Stimulated activated CD8-positive, alpha-beta memory T cell treated with anti-CD3 and anti-CD28 coated beads, Interleukin-2, amount 100 ng/mL, for 48 hours (primary cell): Measurements from ENCODE around the gene MSH3.
"Not testable (repeated sequence)": the region's sequence is repeated elsewhere in the genome, so short reads cannot be mapped to it uniquely, and the experiment has no call there.

Experiments
- DNase-seq, 2 donors: peaks; one replicate each; pipeline ENCODE4 v3.0.0-alpha.2; 2020; ENCODE audit warnings: low read depth in 2 of 2

MSH3 gene

DNA sequence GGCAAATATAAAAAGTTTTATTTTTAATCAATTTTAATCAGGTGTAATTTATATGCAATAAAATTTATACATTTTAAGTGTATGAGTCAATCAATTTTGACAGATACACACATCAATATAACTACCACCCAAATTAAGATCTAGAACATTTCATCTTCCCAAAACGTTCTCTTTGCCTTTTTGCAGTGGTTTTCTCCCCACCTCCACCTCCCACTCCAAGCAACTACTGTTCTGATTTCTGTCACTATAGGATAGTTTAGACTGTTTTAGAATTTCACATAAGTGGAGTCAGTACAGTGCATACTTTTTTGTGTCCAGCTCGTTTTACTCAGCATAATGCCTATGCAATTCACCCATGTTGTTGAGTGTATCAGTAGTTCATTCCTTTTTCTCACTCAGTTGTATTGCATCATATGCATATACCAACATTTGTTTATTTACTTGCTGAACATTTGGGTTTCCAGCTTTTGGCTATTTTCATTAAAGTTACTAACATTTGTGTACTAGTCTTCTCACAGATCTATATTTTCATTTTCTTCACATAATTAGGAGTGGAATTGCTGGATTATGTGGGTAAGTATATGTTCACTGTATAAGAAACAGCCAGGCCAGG, 52.5 kb downstream of the MSH3 start:
- no peak for DNase-seq

DNA sequence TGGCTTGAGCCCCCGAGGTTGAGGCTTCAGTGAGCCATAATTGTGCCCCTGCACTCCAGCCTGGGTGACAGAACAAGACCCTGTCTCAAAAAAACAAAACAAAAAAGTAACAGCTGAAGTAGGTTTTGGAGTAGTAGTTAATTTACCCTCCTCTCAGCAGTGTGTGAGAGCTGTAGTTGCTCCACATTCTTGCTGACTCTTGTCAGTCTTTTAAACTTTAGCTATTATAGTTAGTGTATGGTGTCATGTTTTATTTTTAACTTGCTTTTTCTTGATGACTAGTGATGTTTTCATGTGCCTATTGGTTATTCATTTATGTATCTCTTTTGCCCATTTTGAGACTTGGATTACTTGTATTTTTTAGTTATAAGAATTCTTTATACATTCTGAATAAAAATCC, 53.2 kb downstream of the MSH3 start:
- DNase-seq: no peak

DNA sequence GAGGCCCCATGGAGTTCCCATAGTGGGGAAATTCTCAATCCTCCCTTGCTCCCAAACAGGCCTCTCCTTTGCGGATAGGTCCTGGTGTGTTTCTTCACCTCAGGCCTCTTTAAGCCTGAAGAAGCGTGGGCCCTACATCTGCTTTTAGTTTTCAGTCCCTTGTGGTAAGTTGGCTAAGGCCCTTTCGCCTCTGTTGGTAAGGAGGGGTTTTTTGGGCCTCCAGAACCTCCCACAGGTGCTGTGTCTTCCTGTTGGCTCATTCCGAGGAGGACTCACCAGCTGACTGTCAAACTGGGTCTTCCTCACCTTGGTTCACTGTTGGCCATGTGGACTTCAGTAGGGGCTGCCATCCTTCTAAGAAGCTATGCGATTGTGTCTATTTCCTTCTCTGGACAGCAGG, 56.8 kb downstream of the MSH3 start:
- DNase-seq: no peak

DNA sequence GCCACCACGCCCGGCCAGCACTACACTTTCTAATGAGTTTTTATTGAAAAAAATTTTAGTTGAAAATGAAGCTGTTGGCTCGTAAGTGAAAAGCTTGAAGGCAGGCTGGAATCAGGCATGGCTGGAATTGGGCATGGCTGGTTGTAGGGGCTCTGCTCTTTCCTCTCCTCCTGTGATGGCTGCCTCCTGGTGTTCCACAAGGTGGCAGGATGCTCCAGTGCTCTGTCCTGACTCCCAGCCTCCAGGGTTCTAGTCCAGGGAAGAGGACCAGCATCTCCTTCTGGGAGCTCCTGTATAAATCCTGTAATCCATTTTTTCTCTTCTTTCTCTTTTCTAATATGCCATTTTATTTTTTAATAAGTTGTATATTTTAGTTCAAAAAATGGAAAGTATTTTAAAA, 57.5 kb downstream of the MSH3 start:
- no peak for DNase-seq

DNA sequence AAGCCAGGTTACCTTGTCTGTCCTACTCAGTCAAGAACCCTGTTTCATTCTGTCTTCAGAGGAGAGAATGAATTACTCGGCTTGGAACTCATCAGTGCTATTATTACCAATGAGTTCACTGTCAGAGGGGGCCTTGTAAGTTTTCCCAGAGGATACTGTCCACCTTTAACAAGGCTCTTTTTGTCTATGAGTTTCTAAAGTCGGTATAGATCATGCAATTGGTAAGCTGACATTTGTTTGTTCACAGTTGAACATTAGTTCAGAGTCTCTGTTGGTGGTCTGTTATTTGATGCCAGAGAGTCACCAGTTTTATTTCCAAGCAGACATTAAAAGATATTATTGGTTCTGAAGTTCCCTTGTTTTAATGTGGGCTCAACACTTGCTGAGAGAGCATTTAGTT, 58.5 kb downstream of the MSH3 start:
- no peak for DNase-seq

DNA sequence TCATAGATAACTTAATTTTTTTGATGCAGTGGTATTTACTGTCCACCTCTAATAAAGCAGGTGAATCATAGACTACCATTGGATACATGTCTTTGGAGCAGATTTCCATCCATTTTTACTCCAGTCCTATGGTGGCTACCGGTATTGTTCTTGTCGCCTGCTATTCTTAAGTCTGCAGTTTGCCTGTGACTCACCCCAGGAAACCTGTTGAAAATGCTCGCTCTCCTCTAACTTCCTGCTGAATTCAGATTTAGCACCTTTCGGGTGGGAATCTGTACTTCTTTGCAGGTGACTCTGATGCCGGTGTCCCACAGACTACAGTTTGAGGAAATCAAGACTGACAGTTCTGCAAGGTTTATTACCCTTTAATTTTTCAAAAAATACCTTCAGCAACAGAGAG, 59.2 kb downstream of the MSH3 start:
- no peak for DNase-seq

DNA sequence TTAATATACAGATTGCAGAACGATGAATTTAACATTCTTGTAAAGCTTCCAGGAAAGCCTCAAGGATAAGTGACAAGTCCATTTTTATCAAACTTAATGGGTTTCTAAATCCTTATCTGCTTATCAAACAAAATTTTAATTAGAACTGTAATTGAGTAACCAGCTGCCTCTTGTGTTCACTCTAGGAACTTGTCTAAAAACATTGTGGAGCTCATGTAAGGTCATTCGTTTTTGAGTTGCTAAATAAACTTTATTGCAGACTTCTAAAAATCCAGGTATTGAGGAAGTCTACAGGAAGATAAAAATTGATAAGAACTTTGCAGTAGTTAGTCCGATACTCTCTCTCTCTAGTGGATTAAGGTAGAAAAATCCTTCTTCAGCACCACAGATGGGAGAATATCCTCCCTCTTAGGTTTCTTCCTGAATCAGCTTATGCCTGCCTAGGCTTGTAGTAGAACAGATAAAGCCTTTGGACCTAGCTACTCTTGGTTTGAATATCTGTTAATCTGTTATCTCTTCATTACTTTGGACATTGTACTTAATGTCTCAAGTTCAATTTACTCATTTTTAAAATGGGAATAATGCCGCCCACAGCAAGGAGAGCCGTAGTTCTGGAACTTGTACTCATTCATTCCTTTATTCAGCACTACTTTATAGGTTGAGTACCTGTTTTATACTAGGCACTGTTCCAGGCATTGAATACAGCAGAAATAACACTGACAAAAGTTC, 60.3 kb downstream of the MSH3 start:
- no peak for DNase-seq

DNA sequence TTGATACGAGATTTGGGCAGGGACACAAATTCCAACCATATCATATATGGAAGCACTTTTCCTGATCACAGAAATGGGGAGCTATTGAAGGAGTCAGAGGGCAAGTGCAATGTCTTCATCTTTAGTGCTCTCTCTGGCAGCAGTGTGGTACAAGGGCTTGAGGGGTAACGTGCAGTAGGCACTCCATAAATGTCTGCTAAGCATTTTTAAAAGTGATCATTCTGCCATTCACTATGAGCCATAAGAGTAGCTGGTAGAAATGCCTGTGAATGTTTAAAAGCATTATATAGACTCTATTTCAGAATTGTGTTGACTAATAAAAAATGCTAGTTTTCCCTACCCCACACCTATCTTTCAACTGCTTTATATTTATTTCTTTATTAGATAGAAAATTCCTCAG, 61.4 kb downstream of the MSH3 start:
- no peak for DNase-seq

DNA sequence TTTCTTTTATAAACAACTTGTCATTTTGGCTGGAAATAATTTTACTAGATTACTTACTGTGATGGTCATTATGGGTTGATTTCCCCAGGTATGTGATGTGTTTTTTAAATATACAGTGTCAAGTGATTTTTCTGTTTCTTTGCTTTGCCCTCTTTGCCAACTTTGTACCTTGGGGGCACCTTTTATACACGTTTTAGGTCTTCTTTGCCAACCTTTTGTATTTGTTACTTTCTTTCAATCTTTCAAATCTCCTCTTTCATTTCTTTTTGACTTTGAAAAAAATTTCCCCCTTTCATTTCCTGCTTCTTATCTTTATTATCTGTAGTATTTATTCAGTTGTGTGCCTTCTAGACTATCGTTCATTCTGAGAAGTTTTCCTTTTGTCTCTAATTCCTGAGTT, 65.7 kb downstream of the MSH3 start:
- DNase-seq: no peak

DNA sequence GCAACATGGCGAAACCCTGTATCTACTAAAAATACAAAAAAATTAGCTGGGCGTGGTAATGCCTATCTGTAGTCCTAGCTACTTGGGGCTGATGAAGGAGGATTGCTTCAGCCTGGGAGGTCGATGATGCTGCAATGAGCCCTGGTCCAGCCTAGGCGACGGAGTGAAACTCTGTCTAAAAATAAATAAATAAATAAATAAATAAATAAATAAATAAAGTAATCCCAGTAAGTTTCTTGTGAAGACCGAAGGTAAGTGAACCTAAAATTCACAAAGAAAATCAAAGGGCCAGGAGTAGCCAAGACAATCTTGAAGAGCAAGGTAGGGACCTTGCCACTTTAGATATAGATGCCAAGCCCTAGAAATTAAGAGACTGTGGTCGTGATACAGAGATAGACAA, 68.5 kb downstream of the MSH3 start:
- no peak for DNase-seq

DNA sequence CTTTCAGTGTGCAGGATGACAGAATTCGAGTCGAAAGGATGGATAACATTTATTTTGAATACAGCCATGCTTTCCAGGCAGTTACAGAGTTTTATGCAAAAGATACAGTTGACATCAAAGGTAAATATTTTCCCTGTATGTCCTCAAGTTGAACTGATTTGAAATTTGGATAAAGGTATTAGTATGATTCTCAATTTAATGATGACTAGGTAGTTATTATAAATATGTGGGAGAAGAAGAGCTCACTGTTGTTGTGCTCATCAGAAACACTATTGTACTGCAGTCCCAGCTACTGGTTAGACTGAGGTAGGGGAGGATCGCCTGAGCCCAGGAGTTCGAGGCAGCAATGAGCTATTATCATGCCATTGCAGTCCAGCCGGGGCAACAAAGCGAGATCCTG, 71.0 kb downstream of the MSH3 start:
- DNase-seq: no peak

DNA sequence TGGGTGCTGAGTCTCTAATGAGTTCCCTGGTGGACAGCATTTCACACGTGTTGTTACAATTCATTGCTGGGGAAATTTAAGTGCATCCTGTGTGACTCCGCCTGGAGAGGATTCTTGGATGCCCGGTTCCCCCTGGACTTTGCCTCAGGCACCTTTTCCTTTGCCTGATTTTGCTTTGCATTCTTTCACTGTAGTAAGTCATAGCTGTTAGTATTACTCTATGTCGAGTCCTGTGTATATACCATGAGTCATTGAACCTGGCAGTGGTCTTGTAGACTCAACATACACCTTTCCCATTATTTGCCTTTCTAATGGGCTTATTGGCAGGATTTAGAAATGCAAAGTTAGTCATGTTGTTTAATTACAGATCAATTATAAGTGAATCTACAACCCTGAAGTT, 82.3 kb downstream of the MSH3 start:
- no peak for DNase-seq

DNA sequence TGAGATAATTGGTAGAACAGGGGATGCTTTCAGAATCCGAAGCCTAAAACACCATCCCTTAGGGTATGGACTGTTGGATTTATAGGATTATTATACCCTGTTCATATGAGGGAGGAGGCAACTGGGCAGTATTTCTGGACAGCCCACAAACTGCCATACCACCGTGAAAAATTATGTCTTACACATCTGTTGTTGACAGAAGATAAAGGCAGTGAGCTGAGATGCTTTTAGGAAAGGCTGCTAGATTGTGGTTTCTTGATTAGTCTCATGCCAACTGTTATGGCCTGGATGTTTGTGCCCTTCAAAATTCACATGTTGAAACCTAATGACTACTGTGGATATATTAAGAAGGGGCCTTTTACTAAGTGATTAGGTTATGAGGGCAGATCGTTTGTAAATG, 84.0 kb downstream of the MSH3 start:
- no peak for DNase-seq

DNA sequence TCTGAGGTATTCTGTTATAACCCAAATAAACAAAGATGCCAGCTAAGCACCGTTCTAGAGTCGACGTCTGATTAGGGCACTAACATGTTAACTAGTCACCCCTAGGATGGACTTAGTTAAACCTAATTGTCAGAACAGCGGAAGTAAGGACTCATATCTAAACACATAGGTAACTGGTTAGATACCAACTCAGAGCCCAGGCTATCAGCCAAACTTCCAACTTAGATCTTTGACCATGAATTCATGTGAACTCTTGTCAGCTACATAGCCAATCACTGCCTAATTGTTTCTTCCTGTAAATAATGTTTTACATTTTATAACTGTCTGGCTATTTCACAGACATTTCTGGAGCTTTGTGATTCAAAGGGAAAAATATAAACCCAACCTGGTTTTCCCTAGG, 84.6 kb downstream of the MSH3 start:
- no peak for DNase-seq

DNA sequence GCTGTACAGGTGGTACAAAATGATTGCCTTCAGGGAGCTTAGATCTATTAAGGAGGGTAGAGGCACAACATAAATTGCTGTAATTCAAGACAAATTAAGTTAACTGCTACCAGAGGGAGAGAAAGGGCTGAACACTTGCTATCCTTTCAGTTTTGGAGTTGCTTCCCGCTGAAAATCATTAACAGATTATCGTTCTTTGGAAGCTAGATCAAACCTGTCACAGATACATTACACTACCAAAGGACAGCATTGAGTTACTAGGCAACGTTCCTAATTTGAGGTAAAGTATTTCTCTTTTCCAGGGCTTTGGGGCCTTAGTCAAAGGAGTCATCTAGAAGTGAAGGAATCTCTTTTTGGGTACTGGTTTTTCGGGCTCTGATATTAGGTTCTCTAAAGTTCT, 85.0 kb downstream of the MSH3 start:
- DNase-seq: no peak

DNA sequence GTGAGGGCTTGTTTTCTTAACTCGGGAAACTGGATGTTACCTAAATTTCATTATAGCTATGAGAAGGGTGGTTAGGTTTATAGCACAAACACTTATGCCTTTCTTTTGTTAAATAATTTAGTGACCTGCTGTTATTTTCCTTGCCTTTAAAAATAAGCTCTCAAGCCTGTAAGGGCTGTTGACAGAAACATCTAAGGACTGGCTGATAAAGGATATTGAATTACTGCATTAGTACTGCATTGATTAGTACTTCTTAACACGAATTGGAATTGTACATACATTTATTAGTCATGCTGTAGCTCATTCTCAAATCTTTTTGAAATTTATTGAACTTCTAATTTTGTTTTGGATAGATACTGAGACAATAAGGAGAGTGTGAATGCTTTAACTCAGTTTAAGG, 85.4 kb downstream of the MSH3 start:
- no peak for DNase-seq

DNA sequence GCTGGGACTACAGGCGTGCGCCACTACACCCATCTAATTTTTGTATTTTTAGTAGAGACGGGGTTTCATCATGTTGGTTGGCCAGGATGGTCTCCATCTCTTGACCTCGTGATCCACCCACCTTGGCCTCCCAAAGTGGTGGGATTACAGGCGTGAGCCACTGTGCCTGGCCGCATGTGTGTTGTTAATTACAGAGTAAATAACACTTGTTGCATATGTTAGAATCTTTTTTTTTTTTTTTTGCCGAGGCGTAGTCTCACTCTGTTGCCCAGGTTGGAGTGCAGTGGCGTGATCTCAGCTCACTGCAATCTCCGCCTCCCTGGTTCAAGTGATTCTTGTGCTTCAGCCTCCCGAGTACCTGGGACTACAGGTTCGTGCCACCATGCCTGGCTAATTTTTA, 86.0 kb downstream of the MSH3 start:
- DNase-seq: not testable (repeated sequence)

DNA sequence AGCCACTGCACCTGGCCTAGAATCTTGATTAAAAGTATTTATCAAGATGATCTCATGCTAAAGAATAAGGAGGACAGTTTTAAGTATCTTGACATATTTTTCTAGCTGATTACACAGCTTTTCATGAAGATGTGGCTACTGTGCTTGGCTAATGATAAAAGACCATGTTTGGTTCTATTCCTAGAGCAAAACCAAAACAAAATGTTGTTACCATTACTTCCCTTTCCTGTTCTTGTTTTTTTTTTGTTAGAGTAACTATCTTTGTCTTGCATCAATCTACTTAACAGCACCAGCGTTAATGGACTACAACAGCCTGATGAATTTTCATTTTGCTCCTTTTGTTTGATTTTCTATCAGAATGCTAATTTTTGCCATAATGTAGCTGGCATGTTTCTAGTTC, 86.5 kb downstream of the MSH3 start:
- no peak for DNase-seq

DNA sequence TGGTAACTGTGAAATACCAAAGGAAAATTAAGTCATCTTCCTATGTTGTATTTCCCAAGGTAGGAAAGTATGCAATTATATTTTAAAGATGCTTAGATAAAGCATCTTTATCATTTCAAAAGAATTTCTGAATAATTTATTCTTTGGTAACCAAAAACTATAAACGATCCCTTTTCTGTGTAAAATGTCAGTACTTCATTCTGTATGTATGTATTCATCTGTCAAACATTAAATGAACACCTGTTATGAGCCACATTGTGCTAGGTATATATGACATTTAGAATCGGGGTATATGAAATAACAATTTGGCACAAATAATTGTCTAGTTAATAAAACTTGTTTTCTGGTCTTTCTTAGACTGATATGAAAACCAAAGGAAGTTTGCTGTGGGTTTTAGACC, 89.7 kb downstream of the MSH3 start:
- no peak for DNase-seq

DNA sequence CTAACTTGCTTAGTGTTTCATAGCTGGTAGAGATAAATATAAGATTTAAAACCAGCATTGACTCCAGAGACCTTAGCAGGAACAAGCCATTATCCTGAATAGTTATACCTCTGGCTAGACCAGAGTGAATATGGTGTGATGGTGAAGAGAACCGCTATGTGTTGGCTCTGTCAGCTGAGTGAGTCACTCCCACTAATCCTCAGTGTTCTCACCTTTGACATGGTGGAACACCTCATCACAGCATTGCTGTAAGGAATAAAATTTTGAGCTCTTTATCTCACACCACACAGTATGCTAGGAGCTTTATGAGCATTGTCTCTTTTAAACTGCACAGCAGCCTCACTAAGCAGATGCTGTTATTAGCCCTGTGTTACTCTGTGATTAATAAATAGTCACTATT, 91.0 kb downstream of the MSH3 start:
- no peak for DNase-seq

DNA sequence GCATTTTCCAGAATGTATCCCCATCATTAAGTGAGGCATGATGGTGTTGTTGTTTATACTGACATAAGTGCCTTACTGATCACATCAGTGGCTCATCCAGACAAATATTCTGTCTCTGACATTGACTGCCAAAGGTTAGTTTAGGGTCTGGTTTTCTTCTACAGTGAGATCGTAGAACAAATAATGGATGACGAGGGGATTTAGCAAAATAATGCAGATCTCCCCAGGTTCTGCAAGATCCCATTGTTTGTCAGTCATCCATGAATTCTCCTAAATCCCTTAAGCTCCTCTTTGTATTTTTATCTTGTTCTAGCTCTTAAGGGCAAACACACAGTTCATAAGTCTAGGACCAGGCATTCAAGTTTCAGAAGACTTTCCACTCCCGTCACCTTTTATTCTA, 93.5 kb downstream of the MSH3 start:
- DNase-seq: no peak

DNA sequence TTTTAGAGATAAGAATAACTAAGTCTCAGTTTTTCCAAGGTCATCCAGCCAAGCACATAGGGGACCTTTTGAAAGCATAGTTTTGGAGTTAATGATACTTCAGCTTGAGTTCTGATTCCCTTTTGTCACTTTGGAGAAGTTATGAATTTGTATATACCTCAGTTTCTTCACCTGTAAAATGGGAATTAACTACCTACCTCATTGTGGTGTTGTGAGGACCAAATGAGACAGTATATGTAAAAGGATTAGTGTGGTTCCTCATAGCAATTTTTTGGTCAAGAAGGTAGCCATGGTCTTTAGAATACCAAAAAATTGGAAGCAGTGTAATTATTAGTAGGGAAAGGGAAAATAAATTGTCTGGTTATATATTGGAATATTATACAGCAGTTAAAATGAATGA, 98.0 kb downstream of the MSH3 start:
- DNase-seq: no peak

DNA sequence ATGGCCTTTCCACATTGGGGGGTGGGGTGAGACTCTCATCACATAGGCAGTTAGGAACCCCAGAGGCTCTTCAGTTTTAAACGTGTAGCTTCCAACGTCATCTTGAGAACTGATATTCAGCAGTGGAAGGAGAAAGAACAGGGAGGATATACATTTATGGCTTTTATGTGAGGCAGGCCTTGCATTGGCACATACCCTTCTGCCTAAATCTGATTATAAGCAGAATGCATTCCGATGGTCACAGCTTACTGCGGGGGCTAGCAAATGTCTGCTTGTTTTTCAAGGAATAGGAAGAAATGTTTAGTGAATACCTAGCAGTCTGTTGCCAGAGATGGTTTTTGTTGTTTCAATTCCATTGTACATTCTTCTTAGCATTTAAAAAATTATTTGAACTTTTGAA, 99.3 kb downstream of the MSH3 start:
- DNase-seq: no peak

DNA sequence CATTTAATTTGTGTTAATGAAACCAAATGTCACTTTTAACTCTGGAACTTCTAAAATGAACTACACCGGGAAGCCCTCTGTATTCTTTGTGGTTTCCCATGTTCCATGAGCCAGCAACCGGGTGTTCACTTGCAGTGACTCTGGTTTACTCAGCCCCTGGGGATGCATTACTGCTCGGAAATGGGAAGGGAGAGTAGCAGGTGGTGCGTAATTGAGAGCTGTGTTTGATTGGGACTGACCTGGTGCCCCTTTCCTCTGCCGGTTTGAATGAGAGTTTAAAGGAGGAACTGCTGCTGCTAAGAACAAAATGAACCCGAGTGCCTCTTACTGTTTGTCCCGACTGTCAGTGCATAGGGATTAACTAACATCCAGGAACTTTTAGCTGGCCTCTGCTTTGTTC, 100.4 kb downstream of the MSH3 start:
- DNase-seq: peak; percentile 12 to 43
